ENCODE results near the gene SIRPA.

The SIRPA gene

GRCh38 chr20:1894951-1895673 lies at the start of gene SIRPA:
Gene SIRPA (plus strand): TSS chr20:1895407. CDS start chr20:1895448, 41 bp downstream.
- DNase-seq, result peak; percentile 83

- no peak for DNase-seq
These were observed 49.5 kb upstream of the SIRPA start for GRCh38 chr20:1845701-1846100.

- no peak for DNase-seq
These were observed 48.9 kb upstream of the SIRPA start for GRCh38 chr20:1846341-1846740.

- DNase-seq, result no peak
These were observed 48.3 kb upstream of the SIRPA start for GRCh38 chr20:1846876-1847275.

GRCh38 chr20:1847780-1848179 lies 47.4 kb upstream of the SIRPA start:
- no peak for DNase-seq

- DNase-seq, result no peak
These were observed 46.8 kb upstream of the SIRPA start for GRCh38 chr20:1848373-1848772.

GRCh38 chr20:1851396-1851795 lies 43.8 kb upstream of the SIRPA start:
- no peak for DNase-seq

GRCh38 chr20:1853473-1853872 lies 41.7 kb upstream of the SIRPA start:
- no peak for DNase-seq

- no peak for DNase-seq
These were observed 41.0 kb upstream of the SIRPA start for GRCh38 chr20:1854246-1854645.

- no peak for DNase-seq
These were observed 40.1 kb upstream of the SIRPA start for GRCh38 chr20:1855109-1855508.

GRCh38 chr20:1855690-1856089 lies 39.5 kb upstream of the SIRPA start:
- no peak for DNase-seq

GRCh38 chr20:1856424-1856823 lies 38.8 kb upstream of the SIRPA start:
- no peak for DNase-seq

- no peak for DNase-seq
These were observed 37.7 kb upstream of the SIRPA start for GRCh38 chr20:1857466-1857865.

- DNase-seq, result no peak
These were observed 36.3 kb upstream of the SIRPA start for GRCh38 chr20:1858871-1859270.

GRCh38 chr20:1860446-1860845 lies 34.8 kb upstream of the SIRPA start:
- no peak for DNase-seq

GRCh38 chr20:1861347-1861976 lies 33.7 kb upstream of the SIRPA start:
- DNase-seq, result peak; percentile 56

GRCh38 chr20:1861996-1862662 lies 33.1 kb upstream of the SIRPA start:
- no peak for DNase-seq

- DNase-seq, result no peak
These were observed 32.5 kb upstream of the SIRPA start for GRCh38 chr20:1862663-1863053.

- DNase-seq, result no peak
These were observed 31.9 kb upstream of the SIRPA start for GRCh38 chr20:1863296-1863695.

GRCh38 chr20:1866834-1867233 lies 28.4 kb upstream of the SIRPA start:
- DNase-seq, result no peak

GRCh38 chr20:1867495-1868260 lies 27.5 kb upstream of the SIRPA start:
- DNase-seq, result no peak

GRCh38 chr20:1868856-1869255 lies 26.4 kb upstream of the SIRPA start:
- no peak for DNase-seq

- no peak for DNase-seq
These were observed 24.9 kb upstream of the SIRPA start for GRCh38 chr20:1870323-1870722.

All from femur (tissue), 1 donor.